Fibroblast of lung (primary cell): ENCODE data around the gene IMMP1L. TPM values are rescaled to one million over a fixed set of nuclear protein-coding genes. Genes with fewer than 3 reads are reported as not detected.

Experiments
- DNase-seq, 2 donors: peaks; one replicate each; pipeline versions ENCODE4 v3.0.0 to v3.0.0-alpha.2; 2010; ENCODE audit warnings: low read depth in 2 of 2
- H2AFZ ChIP-seq: 2 replicates; pipeline ENCODE4 v1.5.1; 2012; ENCODE audit warnings: low read length, control low read depth, inconsistent platforms
- H3K27ac ChIP-seq: 2 replicates; pipeline ENCODE4 v1.5.1; 2011; ENCODE audit warnings: low read length, control low read depth; ENCODE audit not compliant: insufficient read depth
- H3K27me3 ChIP-seq: 2 replicates; pipeline ENCODE4 v1.5.1; 2011; ENCODE audit warnings: mild to moderate bottlenecking, low read length; ENCODE audit not compliant: control insufficient read depth, insufficient read depth
- H3K36me3 ChIP-seq: 2 replicates; pipeline ENCODE4 v1.5.1; 2011; ENCODE audit warnings: low read length; ENCODE audit not compliant: control insufficient read depth, insufficient read depth
- H3K4me1 ChIP-seq: 2 replicates; pipeline ENCODE4 v1.5.1; 2011; ENCODE audit warnings: low read length; ENCODE audit not compliant: control insufficient read depth, insufficient read depth; ENCODE audit errors: extremely low read depth
- H3K4me2 ChIP-seq: 2 replicates; pipeline ENCODE4 v1.5.1; 2011; ENCODE audit warnings: low read length, control low read depth; ENCODE audit not compliant: insufficient read depth; ENCODE audit errors: extremely low read depth
- H3K4me3 ChIP-seq, 4 experiments: fragments of 200-600 bp in 1 of 4; sonication (generic) in 1 of 4; replicated peaks in 1 of 4; 2 replicates each; pipeline ENCODE4 v1.5.1; 2011 to 2016; ENCODE audit warnings: low read length in 4 of 4, low read depth in 3 of 4, mild to moderate bottlenecking in 3 of 4, control low read depth in 2 of 4, inconsistent platforms in 1 of 4, mixed read lengths in 1 of 4; ENCODE audit not compliant: insufficient read depth in 1 of 4; ENCODE audit errors: control extremely low read depth in 1 of 4
- H3K79me2 ChIP-seq: 2 replicates; pipeline ENCODE4 v1.5.1; 2012; ENCODE audit warnings: mild to moderate bottlenecking, low read length, inconsistent platforms; ENCODE audit not compliant: control insufficient read depth, insufficient read depth
- H3K9ac ChIP-seq: 2 replicates; pipeline ENCODE4 v1.5.1; 2011; ENCODE audit warnings: mild to moderate bottlenecking, low read length, control low read depth; ENCODE audit not compliant: insufficient read depth
- H3K9me3 ChIP-seq: 2 replicates; pipeline ENCODE4 v1.5.1; 2012; ENCODE audit warnings: low read depth, low read length; ENCODE audit not compliant: control insufficient read depth, insufficient read depth
- H4K20me1 ChIP-seq: 2 replicates; pipeline ENCODE4 v1.5.1; 2011; ENCODE audit warnings: low read length; ENCODE audit not compliant: control insufficient read depth, insufficient read depth; ENCODE audit errors: extremely low read depth
- EZH2 ChIP-seq: IDR thresholded peaks from 2 replicates; pipeline ENCODE4 v1.5.1; 2012; ENCODE audit warnings: low read length, control low read depth, mild to moderate bottlenecking; ENCODE audit errors: missing control alignments
- polyA plus RNA-seq, 2 donors: library from polyadenylated mRNA; depleted of rRNA in 1 of 2; stranded (reverse) in 1 of 2; unstranded in 1 of 2; fragments of >200 nt; gene quantifications; 2 replicates each; pipeline ENCODE4 v1.2.1, GENCODE V29; 2011 to 2012; ENCODE audit warnings: missing spikeins in 1 of 2
- total RNA-seq: library from RNA; depleted of rRNA; stranded (reverse); fragments of >200 nt; gene quantifications from 2 replicates; pipeline ENCODE4 v1.2.1, GENCODE V29; 2014
- TF ChIP-seq, protein P1 (sequence below), 2 donors: IDR thresholded peaks in 1 of 2; conservative IDR thresholded peaks in 1 of 2; 1 replicate in 1 of 2; 2 replicates in 1 of 2; pipeline ENCODE4 v1.5.1; 2011 to 2012; ENCODE audit warnings: low read length in 2 of 2, control low read depth in 1 of 2, inconsistent platforms in 1 of 2, low read depth in 1 of 2, mild to moderate bottlenecking in 1 of 2

Gene IMMP1L
- total and polyA plus RNA-seq, 2 donors (not counting 1 experiment from before 2014, with no cell fraction given) = 10.2 to 22.2 TPM

DNA sequence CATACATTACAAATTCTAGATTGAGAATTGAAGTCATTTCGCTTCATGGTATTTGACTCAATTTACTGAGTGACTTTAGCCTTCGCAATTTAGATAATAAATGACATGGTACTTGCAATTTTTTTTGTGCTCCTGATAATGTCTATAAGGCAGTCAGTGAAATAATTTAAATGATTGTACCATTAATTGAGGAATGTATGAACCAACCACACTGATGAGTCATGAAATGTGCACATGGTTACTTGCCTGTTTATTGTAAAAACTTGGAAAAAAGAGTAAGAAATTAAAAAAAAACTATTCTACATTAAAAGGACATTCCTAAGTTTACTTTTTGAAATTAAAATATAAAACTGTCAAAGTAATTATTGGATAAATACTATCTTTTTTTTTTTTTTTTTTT, 96.5 kb downstream of the IMMP1L start:
- no peak overlapping the region for H2AFZ ChIP-seq
- H3K4me2 ChIP-seq = no peak overlapping the region
- no peaks in the 10 kb centered on the region for H3K9me3 ChIP-seq
- H3K27me3 ChIP-seq = no peaks in the 10 kb centered on the region
- no peaks in the 10 kb centered on the region for H4K20me1 ChIP-seq
- no peaks in the 10 kb centered on the region for H3K79me2 ChIP-seq
- DNase-seq = peak; percentile 65 to 82
- no peak overlapping the region for H3K27ac ChIP-seq
- H3K4me1 ChIP-seq = no peaks in the 10 kb centered on the region
- H3K9ac ChIP-seq = no peak overlapping the region
- H3K36me3 ChIP-seq = no peaks in the 10 kb centered on the region
- H3K4me3 ChIP-seq = no peak overlapping the region
- TF ChIP-seq, protein P1, sequence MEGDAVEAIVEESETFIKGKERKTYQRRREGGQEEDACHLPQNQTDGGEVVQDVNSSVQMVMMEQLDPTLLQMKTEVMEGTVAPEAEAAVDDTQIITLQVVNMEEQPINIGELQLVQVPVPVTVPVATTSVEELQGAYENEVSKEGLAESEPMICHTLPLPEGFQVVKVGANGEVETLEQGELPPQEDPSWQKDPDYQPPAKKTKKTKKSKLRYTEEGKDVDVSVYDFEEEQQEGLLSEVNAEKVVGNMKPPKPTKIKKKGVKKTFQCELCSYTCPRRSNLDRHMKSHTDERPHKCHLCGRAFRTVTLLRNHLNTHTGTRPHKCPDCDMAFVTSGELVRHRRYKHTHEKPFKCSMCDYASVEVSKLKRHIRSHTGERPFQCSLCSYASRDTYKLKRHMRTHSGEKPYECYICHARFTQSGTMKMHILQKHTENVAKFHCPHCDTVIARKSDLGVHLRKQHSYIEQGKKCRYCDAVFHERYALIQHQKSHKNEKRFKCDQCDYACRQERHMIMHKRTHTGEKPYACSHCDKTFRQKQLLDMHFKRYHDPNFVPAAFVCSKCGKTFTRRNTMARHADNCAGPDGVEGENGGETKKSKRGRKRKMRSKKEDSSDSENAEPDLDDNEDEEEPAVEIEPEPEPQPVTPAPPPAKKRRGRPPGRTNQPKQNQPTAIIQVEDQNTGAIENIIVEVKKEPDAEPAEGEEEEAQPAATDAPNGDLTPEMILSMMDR (conservative IDR thresholded peaks at IDR 0.05 in 1 of 2, IDR thresholded peaks at IDR 0.05 in 1 of 2; ENCODE audit: low read depth in 1 of 2, low read length in 2 of 2) = no peak
- no peak for TF ChIP-seq EZH2

DNA sequence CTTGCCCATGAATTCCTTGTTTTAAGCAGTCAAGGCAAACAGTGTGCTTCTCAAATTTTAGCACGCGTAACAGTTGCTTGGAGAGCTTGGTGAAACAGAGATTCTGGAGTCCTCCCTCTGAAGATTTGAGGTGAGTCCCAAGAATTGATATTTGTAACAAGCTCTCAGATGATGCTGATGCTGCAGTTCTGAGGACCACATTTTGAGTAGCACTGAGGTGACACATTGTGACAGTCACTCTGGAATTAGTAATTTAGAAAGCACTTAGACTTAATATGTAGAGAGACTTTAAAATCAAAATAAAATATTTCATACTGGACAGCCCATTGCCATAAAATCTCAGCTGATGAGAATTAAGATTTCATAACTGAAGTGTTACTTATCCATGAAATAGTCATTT, 101.2 kb downstream of the IMMP1L start:
- no peak overlapping the region for H2AFZ ChIP-seq
- H3K36me3 ChIP-seq = no peaks in the 10 kb centered on the region
- no peak overlapping the region for H3K4me2 ChIP-seq
- H3K27me3 ChIP-seq = no peaks in the 10 kb centered on the region
- H3K79me2 ChIP-seq = no peaks in the 10 kb centered on the region
- TF ChIP-seq, protein P1 (conservative IDR thresholded peaks at IDR 0.05 in 1 of 2, IDR thresholded peaks at IDR 0.05 in 1 of 2; ENCODE audit: low read depth in 1 of 2, low read length in 2 of 2) = no peak
- TF ChIP-seq EZH2 = no peak
- no peak overlapping the region for H3K4me3 ChIP-seq
- no peak for DNase-seq
- no peaks in the 10 kb centered on the region for H4K20me1 ChIP-seq
- H3K4me1 ChIP-seq = no peaks in the 10 kb centered on the region
- no peak overlapping the region for H3K9ac ChIP-seq
- H3K27ac ChIP-seq = no peak overlapping the region
- H3K9me3 ChIP-seq = no peaks in the 10 kb centered on the region

GRCh38 chr11:31404614-31405013, 104.8 kb downstream of the IMMP1L start:
- H3K36me3 ChIP-seq = no peaks in the 10 kb centered on the region
- H3K9me3 ChIP-seq = no peaks in the 10 kb centered on the region

More at GRCh38 chr11:31404614-31405013, 104.8 kb downstream of the IMMP1L start:
- no peak overlapping the region for H3K27ac ChIP-seq
- TF ChIP-seq, protein P1 (conservative IDR thresholded peaks at IDR 0.05 in 1 of 2, IDR thresholded peaks at IDR 0.05 in 1 of 2; ENCODE audit: low read depth in 1 of 2, low read length in 2 of 2) = no peak
- no peak for TF ChIP-seq EZH2
- no peak overlapping the region for H2AFZ ChIP-seq
- H3K4me3 ChIP-seq = no peak overlapping the region
- H3K4me2 ChIP-seq = no peak overlapping the region
- no peak for DNase-seq
- H3K9ac ChIP-seq = no peak overlapping the region
- H3K27me3 ChIP-seq = no peaks in the 10 kb centered on the region
- no peaks in the 10 kb centered on the region for H3K4me1 ChIP-seq
- H3K79me2 ChIP-seq = no peaks in the 10 kb centered on the region
- H4K20me1 ChIP-seq = no peaks in the 10 kb centered on the region
